Activated naive CD4-positive, alpha-beta T cell treated with anti-CD3 and anti-CD28 coated beads, Interleukin-2, amount 50 U/mL, for 16 hours (primary cell): ENCODE measurements around the gene DIS3L.
"Not testable (repeated sequence)": the region's sequence is repeated elsewhere in the genome, so short reads cannot be mapped to it uniquely, and the experiment has no call there.

Experiments
- DNase-seq: peaks from one replicate; pipeline ENCODE4 v3.0.0-alpha.2; 2020

DIS3L gene

DNA sequence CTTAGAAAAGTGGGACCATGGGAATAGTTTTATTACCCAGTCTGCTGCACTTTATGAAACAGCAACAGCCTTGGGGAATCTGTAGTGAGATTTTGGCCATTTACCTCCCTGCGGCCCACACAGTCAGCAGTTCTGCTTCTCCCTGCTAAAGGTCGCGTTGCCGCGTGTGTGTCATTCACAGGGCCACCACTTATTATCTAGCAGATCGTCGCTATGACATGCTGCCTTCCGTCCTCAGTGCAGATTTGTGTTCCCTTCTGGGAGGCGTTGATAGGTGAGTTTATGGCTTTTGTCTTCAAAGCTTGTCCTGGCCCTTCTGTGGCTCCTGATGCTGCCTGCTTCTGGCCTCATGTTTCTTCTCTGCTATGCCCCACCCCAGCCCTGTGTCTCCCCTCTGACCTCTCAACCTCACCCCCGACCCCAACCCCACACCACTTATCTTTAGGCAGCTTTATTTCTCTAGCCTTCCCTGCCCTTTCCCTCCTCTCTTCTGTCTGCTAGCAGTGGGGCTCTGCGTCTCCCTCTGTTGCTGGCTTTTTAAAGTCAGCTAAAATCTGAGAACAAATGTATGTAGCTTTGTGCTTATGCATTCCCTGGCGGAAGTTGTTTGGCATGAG, 30.1 kb downstream of the DIS3L start:
- no peak for DNase-seq

DNA sequence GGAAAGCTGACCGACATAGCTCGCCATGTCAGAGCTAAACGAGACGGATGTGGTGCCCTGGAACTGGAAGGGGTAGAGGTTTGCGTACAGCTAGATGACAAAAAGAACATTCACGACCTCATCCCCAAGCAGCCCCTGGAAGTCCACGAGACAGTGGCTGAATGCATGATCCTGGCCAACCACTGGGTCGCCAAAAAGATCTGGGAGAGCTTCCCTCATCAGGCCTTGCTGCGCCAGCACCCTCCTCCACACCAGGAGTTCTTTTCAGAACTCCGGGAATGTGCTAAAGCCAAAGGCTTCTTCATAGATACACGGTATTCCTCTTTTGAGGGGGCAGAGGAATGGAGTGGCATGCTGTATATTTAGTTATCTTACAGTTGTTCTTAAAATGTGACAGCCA, 32.7 kb downstream of the DIS3L start:
- DNase-seq, result no peak

DNA sequence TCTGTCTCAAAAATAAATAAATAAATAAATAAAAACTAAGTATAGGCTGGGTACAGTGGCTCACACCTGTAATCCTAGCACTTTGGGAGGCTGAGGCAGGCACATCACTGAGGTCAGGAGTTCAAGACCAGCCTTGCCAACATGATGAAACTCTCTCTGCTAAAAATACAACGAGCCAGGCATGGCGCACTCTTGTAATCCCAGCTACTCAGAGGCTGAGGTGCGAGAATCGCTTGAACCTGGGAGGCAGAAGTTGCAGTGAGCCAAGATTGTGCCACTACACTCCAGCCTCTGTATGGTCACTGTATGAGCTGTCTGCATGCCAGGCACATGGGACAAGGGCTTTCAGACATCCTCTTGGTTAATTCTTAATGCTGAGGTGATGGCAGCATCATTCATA, 34.4 kb downstream of the DIS3L start:
- no peak for DNase-seq

DNA sequence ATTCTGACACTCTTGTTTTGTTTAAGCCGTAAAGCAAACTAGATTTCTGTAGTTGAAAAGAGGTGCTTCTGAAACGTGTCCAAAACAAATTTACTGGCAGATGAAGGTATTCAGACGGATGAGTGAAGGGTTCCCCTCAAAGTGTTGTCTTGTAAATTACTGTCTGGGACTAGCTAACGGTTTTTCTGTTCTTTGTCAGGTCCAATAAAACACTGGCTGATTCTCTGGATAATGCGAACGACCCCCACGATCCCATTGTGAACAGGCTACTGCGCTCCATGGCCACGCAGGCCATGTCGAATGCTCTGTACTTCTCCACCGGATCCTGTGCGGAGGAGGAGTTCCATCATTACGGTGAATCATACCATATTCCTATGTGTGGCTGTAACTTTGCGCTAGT, 35.4 kb downstream of the DIS3L start:
- DNase-seq, result no peak

DNA sequence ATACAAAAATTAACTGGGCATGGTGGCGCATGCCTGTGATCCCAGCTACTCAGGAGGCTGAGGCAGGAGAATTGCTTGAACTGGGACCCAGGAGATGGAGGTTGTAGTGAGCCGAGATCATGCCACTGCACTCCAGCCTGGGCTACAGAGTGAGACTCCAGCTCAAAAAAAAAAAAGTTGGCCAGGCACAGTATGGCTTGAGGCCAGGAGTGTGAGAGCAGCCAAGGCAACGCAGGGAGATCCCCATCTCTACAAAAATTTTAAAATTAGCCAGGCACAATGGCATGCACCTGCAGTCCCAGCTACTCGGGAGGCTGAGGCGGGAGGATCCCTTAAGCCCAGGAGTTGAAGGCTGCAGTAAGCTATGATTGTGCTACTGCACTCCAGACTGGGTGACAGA, 55.2 kb downstream of the DIS3L start:
- DNase-seq, result not testable (repeated sequence)

DNA sequence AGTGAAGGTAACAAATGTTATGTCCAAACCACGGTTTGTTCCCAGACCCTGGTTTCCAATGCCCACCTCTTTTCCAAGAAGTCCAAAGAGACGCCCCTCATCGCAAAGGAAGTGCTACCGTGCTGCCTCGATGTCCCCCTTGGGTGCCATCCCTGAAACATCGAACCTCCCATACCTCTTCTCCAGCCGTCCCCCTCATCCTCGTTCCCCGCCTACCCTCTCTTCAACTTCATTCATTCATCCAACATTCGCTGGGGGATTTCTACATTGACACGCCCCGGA, 62.6 kb downstream of the DIS3L start:
- no peak for DNase-seq

DNA sequence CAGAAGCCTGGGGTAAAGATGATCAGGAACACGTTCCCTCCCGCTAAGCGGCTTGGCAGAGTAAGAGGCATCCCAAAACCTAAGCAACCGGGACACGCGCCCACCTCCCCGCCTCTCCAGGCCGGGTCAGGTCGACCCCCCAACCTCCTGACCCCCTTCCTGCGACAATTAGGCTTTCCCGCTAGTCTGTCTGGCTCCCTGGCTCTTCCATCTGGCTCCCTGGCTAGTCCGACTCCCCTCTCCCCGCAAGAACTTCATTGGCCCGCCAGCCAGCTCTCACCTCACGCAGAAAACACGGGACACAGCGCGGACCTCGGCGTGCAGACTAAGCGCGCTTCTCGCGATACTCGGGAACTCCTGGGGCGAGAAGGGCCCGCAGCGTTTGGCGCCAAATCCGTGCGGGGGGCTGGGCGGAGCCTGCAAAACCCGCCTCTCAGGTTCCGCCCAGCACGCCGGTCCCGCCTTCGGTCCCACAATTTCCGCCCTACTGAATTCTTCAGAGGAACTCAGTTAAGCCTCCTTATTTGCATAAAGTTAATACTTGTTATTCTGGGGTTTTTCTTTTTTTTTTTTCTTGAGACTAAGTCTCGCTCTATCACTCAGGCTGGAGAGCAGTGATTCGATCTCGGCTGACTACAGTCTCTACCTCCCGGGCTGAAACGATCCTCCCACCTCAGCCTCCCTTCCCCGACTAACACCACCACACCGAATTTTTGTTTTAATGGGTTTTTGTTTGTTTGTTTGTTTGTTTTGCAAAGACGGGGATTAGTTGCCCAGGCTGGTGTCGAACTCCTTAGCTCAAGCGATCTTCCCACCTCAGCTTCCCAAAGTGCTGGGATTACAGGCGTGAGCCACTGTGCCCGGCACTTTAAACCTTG, 63.2 kb downstream of the DIS3L start, which contains the start of gene TIPIN:
TSS of gene TIPIN (minus strand) at position 327 of the 878 bp plus-strand sequence. CDS start 3,738 bp downstream, outside the sequence.
- DNase-seq, result peak; percentile 97

DNA sequence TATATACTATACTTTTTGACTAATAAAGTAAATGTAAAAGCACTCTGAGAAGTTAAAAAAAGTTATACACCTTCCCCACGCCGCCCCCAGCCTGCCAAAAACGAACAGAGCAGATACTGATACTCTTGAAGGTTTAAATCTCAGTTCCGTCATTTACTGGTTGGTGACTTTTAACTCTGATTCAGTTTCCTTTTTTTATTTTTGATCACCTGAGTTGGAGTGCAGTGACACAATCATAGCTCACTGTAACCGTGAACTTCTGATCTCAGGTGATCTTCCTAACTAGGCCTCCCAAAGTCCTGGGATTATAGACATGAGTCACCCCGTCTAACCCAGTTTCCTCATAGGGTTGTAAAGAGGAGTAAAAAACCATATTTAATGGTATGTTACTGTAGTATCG, 66.4 kb downstream of the DIS3L start:
- DNase-seq, result no peak

DNA sequence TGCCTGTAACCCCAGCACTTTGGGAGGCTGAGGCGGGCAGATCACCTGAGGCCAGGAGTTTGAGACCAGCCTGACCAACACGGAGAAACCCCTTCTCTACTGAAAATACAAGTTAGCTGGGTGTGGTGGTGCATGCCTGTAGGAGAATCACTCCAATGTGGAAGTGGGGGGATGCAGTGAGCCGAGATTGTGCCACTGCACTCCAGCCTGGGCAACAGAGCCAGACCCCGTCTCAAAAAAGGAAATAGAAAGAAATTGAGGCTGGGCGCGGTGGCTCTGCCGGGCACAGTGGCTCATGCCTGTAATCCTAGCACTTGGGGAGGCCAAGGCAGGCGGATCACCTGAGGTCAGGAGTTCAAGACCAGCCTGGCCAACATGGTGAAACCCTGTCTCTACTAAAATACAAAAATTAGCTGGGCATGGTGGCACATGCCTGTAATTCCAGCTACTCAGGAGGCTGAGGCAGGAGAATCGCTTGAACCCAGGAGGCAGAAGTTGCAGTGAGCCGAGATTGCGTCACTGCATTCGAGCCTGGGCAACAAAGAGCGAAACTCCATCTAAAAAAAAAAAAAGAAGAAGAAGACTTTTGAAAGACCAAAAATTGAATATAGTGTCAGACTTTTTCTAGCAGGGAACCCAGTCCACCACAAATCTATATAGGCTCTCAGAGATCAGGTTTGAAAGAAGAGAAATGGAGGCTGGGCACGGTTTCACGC, 68.5 kb downstream of the DIS3L start:
- DNase-seq, result not testable (repeated sequence)

DNA sequence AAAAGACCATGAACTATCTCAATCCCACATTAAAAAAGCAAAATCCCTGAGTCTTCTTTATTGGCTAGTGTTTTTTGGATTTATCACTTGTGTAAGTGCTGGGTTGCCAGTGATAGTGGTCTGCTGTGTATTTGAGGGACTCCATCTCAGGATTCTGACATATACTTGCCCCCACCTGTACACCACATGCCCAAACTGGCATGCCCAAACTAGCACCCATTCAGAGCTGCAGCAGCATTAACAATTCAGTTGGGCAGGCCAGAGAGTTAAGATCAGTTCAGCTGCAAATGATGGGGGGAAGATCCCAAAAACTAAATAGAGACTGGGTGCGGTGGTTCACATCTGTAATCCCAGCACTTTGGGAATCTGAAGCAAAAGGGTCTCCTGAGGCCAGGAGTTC, 69.4 kb downstream of the DIS3L start:
- no peak for DNase-seq

DNA sequence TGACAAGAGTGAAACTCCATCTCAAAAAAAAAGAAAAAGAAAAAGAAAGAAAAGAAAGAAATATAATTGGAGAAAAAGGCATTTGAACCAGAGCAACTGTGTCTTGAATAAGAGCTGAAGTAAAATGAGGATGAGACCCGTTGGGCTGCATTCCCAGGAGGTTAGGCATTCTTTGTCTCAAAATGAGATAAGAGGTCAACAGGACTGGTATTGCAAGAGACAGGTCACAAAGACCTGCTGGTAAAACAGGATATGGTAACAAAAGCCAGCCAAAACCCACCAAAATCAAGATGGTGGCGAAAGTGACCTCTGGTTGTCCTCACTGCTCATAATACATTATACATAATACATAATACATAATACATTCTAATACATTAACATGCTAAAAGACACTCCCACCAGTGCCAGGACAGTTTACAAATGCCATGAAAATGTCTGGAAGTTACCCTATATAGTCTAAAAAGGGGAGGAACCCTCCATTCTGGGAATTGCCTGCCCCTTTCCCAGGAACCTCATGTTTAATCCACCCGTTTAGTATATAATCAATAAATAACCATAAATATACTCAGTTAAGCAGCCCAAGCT, 71.7 kb downstream of the DIS3L start:
- DNase-seq, result no peak

DNA sequence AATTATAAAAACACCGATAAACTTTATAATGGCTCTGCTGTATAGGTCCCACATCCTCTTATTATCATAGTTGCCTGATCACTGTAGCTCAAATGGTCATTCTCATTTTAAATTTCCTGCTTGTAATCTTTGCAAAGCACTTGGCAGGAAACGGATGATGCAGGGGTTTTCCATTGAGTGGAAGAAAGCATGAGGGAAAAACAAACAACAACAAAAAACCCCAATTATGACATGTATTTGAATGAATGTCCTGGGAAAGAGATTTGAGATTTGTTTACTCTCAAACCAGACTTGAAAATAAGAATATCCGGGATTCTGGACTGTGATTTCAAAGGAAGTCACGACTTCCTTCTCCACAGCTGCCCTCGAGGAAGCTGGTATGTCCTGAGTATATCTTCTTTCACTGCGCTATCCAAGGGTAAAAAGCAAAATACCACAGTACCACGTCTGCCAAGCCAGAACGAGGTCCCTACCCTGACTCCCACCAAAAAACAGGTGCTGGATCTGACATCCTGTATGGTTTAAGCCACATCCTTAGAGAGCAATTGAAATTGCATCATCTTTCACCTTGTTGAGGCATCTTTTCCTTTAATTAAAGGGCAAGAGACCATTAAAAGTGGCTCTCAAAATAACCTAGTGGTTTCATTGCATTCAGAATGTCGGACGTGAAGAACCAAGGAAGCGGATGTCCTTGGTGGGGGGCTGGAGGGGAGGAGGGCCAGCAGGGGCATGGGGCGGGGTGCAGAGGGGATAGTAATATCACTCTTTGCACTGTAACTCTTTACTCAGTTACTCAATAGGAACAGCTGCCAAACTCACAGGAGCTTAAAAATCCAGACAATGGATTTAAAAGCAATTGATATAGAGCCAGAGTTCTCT, 76.6 kb downstream of the DIS3L start:
- DNase-seq, result peak; percentile 24

DNA sequence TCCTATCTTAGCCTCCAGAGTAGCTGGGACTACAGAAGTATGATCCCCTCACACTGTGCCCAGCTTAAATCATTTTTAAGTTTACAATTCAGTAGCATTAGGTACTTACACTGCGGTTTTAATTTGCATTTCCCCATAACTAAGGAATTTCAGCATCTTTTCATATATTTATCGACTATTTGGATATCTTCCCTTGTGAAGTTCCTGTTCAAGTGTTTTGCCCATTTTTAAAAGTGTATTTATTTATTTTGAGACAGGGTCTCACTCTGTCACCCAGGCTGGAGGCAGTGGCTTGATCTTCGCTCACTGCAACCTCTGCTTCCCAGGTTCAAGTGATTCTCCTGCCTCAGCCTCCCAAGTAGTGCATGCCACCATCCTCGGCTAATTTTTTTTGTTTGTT, 80.8 kb downstream of the DIS3L start:
- DNase-seq, result no peak

DNA sequence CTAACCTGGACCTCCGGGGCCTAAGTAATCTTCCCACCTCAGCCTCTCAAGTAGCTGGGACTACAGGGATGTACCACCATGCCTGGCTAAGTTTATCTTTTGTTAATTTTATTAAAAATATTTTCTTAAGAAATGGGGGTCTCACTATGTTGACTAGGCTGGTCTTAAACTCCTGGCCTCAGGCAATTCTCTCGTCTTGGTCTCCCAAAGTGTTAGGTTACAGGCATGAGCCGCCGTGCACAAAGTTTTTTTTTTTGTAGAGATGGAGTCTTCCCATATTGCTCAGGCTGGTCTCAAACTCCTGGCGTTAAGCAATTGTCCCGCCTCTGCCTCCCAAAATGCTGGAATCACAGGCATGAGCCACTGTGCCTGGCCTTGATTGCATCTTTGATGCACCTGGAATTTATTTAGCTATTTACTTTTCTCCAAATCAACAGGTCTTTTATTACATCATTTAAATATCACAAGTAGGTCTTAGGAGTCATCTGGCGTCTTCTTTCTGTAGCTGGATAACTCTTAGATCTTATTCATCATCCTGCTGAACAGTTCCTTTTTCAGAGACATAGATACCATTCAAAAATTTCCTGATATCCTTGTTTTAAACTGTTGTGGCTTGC, 85.6 kb downstream of the DIS3L start:
- DNase-seq, result no peak

DNA sequence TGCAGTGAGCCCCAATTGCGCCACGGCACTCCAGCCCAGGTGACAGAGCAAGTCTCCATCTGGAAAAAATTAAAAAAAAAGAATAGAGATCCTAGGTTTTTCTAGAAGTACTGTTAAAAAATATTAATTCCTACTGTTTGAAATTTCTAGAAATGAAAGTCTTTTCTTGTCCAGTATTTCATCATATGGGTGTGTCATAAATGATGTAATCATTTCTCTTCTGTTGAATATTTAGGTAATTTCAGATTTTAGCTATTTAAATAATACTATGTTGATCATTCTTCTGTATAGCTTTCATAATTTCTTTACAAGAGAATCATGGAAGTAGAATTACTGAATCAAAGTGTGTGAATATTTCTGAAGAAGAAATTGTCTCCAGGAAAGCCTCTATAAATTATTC, 88.0 kb downstream of the DIS3L start:
- not testable (repeated sequence) for DNase-seq
